Astrocyte (in vitro differentiated cells and primary cell): Measurements from ENCODE around the gene WDR35. TPM values are rescaled to one million over a fixed set of nuclear protein-coding genes. Genes with fewer than 3 reads are reported as not detected.

Experiments used
- DNase-seq: peaks from one replicate; pipeline ENCODE4 v3.0.0-alpha.2; 2010; ENCODE audit warnings: low read depth
- FAIRE-seq: peaks from 2 replicates; lab custom pipeline; 2011; peaks lifted over from hg19 to GRCh38; lab: Jason Lieb, UNC
- H2AFZ ChIP-seq: 2 replicates; pipeline ENCODE4 v1.6.0; 2012; ENCODE audit warnings: low read depth, low read length, inconsistent platforms
- H3K27ac ChIP-seq: 2 replicates; pipeline ENCODE4 v1.5.1; 2011; ENCODE audit warnings: low read depth, low read length, inconsistent platforms
- H3K27me3 ChIP-seq: 2 replicates; pipeline ENCODE4 v1.6.0; 2011; ENCODE audit warnings: low read length, inconsistent platforms; ENCODE audit not compliant: insufficient read depth
- H3K36me3 ChIP-seq: 2 replicates; pipeline ENCODE4 v1.5.1; 2011; ENCODE audit warnings: low read length, inconsistent platforms; ENCODE audit not compliant: insufficient read depth
- H3K4me1 ChIP-seq: 2 replicates; pipeline ENCODE4 v1.5.1; 2011; ENCODE audit warnings: low read length, inconsistent platforms; ENCODE audit not compliant: insufficient read depth
- H3K4me2 ChIP-seq: 2 replicates; pipeline ENCODE4 v1.6.0; 2012; ENCODE audit warnings: low read length, inconsistent platforms
- H3K4me3 ChIP-seq: 2 replicates; pipeline ENCODE4 v1.5.1; 2011; ENCODE audit warnings: low read depth, mild to moderate bottlenecking, low read length, inconsistent platforms; ENCODE audit not compliant: insufficient read depth
- H3K79me2 ChIP-seq: 2 replicates; pipeline ENCODE4 v1.6.0; 2012; ENCODE audit warnings: mild to moderate bottlenecking, low read length, inconsistent platforms; ENCODE audit not compliant: insufficient read depth
- H3K9ac ChIP-seq: 2 replicates; pipeline ENCODE4 v1.6.0; 2012; ENCODE audit warnings: mild to moderate bottlenecking, low read length, inconsistent platforms
- H3K9me3 ChIP-seq: 2 replicates; pipeline ENCODE4 v1.5.1; 2012; ENCODE audit warnings: low read depth, mild to moderate bottlenecking, low read length, inconsistent platforms; ENCODE audit not compliant: insufficient read depth
- H4K20me1 ChIP-seq: 2 replicates; pipeline ENCODE4 v1.6.0; 2012; ENCODE audit warnings: low read length, inconsistent platforms; ENCODE audit not compliant: insufficient read depth
- H3K27ac Mint-ChIP-seq: one replicate; pipeline ENCODE4 v1.8.0; 2021; ENCODE audit warnings: mild to moderate bottlenecking, mixed read lengths; ENCODE audit not compliant: unreplicated experiment
- H3K27me3 Mint-ChIP-seq: one replicate; pipeline ENCODE4 v1.8.0; 2021; ENCODE audit warnings: low read depth, mixed read lengths; ENCODE audit not compliant: unreplicated experiment
- H3K36me3 Mint-ChIP-seq: one replicate; pipeline ENCODE4 v1.8.0; 2021; ENCODE audit warnings: low read depth, mixed read lengths; ENCODE audit not compliant: unreplicated experiment
- H3K4me1 Mint-ChIP-seq: one replicate; pipeline ENCODE4 v1.8.0; 2021; ENCODE audit warnings: low read depth, mixed read lengths; ENCODE audit not compliant: unreplicated experiment
- H3K4me3 Mint-ChIP-seq: one replicate; pipeline ENCODE4 v1.8.0; 2021; ENCODE audit warnings: mild to moderate bottlenecking, moderate library complexity, mixed read lengths; ENCODE audit not compliant: unreplicated experiment
- H3K9me3 Mint-ChIP-seq: one replicate; pipeline ENCODE4 v1.8.0; 2021; ENCODE audit warnings: mild to moderate bottlenecking, mixed read lengths; ENCODE audit not compliant: unreplicated experiment
- CTCF ChIP-seq: IDR thresholded peaks from 2 replicates; pipeline ENCODE4 v1.5.1; 2011; ENCODE audit warnings: low read depth, mild to moderate bottlenecking, inconsistent platforms, low read length, moderate library complexity; ENCODE audit not compliant: insufficient read depth
- EZH2 ChIP-seq: IDR thresholded peaks from 2 replicates; pipeline ENCODE4 v1.6.1; 2012; ENCODE audit warnings: mild to moderate bottlenecking, low read length, inconsistent platforms; ENCODE audit not compliant: insufficient read depth
- total RNA-seq: library from RNA; stranded (reverse); gene quantifications from 2 replicates; pipeline ENCODE4 v1.2.1, GENCODE V29; 2021

WDR35 gene
- total RNA-seq, 1 donor from 2014 or later, result 9.6 TPM

- H4K20me1 ChIP-seq, result no peaks in the 10 kb centered on the region
- DNase-seq, result no peak
- H3K79me2 ChIP-seq, result no peaks in the 10 kb centered on the region
- Mint-ChIP-seq H3K4me1 (no peaks in the 10 kb centered on the region), H3K27ac (no peak overlapping the region), H3K27me3 (no peaks in the 10 kb centered on the region), H3K36me3 (peaks cover 3% of the 10 kb centered on the region), H3K4me3 (no peak overlapping the region), H3K9me3 (no peaks in the 10 kb centered on the region)
- no peaks in the 10 kb centered on the region for H3K4me1 ChIP-seq
- no peaks in the 10 kb centered on the region for H3K9me3 ChIP-seq
- H3K27me3 ChIP-seq, result no peaks in the 10 kb centered on the region
- H3K4me2 ChIP-seq, result no peak overlapping the region
- H3K36me3 ChIP-seq, result peaks cover 18% of the 10 kb centered on the region
- no peak for FAIRE-seq
- no peak overlapping the region for H3K27ac ChIP-seq
- TF ChIP-seq CTCF (no peak), EZH2 (no peak)
- no peak overlapping the region for H2AFZ ChIP-seq
- H3K4me3 ChIP-seq, result no peak overlapping the region
- H3K9ac ChIP-seq, result no peak overlapping the region
These were observed 18.2 kb downstream of the WDR35 start for GRCh38 chr2:19971691-19972090.

GRCh38 chr2:19963386-19963785, 26.5 kb downstream of the WDR35 start:
- Mint-ChIP-seq H3K4me1 (no peaks in the 10 kb centered on the region), H3K36me3 (no peaks in the 10 kb centered on the region), H3K4me3 (no peak overlapping the region), H3K27ac (no peak overlapping the region), H3K27me3 (no peaks in the 10 kb centered on the region), H3K9me3 (no peaks in the 10 kb centered on the region)
- TF ChIP-seq CTCF, result no peak
- TF ChIP-seq EZH2, result no peak
- Histone ChIP-seq H3K4me2 (no peak overlapping the region), H3K27me3 (no peaks in the 10 kb centered on the region), H4K20me1 (no peaks in the 10 kb centered on the region), H3K4me1 (no peaks in the 10 kb centered on the region), H3K79me2 (no peaks in the 10 kb centered on the region), H3K4me3 (no peak overlapping the region), H3K36me3 (peaks cover 4% of the 10 kb centered on the region), H3K27ac (no peak overlapping the region), H3K9ac (no peak overlapping the region), H2AFZ (no peak overlapping the region), H3K9me3 (no peaks in the 10 kb centered on the region)
- DNase-seq (no peak), FAIRE-seq (no peak)

GRCh38 chr2:19955544-19956422, 34.1 kb downstream of the WDR35 start:
- Histone ChIP-seq H4K20me1 (no peaks in the 10 kb centered on the region), H3K27ac (no peak overlapping the region), H3K4me3 (no peak overlapping the region), H3K4me2 (no peak overlapping the region), H3K36me3 (no peaks in the 10 kb centered on the region), H3K4me1 (no peaks in the 10 kb centered on the region), H3K79me2 (no peaks in the 10 kb centered on the region), H2AFZ (no peak overlapping the region), H3K9me3 (no peaks in the 10 kb centered on the region), H3K27me3 (no peaks in the 10 kb centered on the region), H3K9ac (no peak overlapping the region)
- Mint-ChIP-seq H3K9me3 (no peaks in the 10 kb centered on the region), H3K27ac (no peak overlapping the region), H3K4me1 (no peaks in the 10 kb centered on the region), H3K27me3 (no peaks in the 10 kb centered on the region), H3K4me3 (no peak overlapping the region), H3K36me3 (no peaks in the 10 kb centered on the region)
- FAIRE-seq, result peak; percentile 13
- TF ChIP-seq CTCF (peak; percentile 77), EZH2 (no peak)
- DNase-seq, result peak; percentile 44
